ENCODE results near the gene DIP2C. TPM values are rescaled to one million over a fixed set of nuclear protein-coding genes. Genes with fewer than 3 reads are reported as not detected.
A peak's percentile ranks its signal among the peaks of the same experiment; 100 is the strongest.

The DIP2C gene
- polyA plus RNA-seq, 4 donors, result 3.1 to 13.3 (median 4.7) TPM

GRCh38 chr10:619710-620109 is 69.8 kb downstream of the DIP2C start:
- no peaks in the 10 kb centered on the region for H3K27me3 ChIP-seq (ENCODE audit: control insufficient read depth in 3 of 3, insufficient read depth in 3 of 3, low read length in 3 of 3)
- H3K27ac ChIP-seq (ENCODE audit: low read depth in 1 of 3, low read length in 2 of 3), result no peak overlapping the region
- no peak overlapping the region for H3K4me3 ChIP-seq (ENCODE audit: low read depth in 1 of 3, low read length in 3 of 3)
- H3K9me3 ChIP-seq (ENCODE audit: control insufficient read depth in 2 of 2, insufficient read depth in 1 of 2, low read depth in 1 of 2, low read length in 1 of 2), result no peaks in the 10 kb centered on the region
- H3K36me3 ChIP-seq (ENCODE audit: control insufficient read depth in 3 of 3, insufficient read depth in 2 of 3, low read depth in 1 of 3, low read length in 3 of 3), result peaks cover 0 to 13% (median 0%) of the 10 kb centered on the region in 3 donors
- FAIRE-seq (no peak), DNase-seq (no peak)
- peaks cover 0 to 4% (median 0%) of the 10 kb centered on the region in 3 donors for H3K4me1 ChIP-seq (ENCODE audit: control insufficient read depth in 3 of 3, insufficient read depth in 2 of 3, low read depth in 1 of 3, low read length in 2 of 3)
- WGBS, 3 donors, result 87 to 93% (median 88%) methylated on average over 11 to 12 of the region's 12 CpGs

- no peaks in the 10 kb centered on the region for H3K9me3 ChIP-seq (ENCODE audit: control insufficient read depth in 2 of 2, insufficient read depth in 1 of 2, low read depth in 1 of 2, low read length in 1 of 2)
- H3K27ac ChIP-seq (ENCODE audit: low read depth in 1 of 3, low read length in 2 of 3), result no peak overlapping the region
- H3K27me3 ChIP-seq (ENCODE audit: control insufficient read depth in 3 of 3, insufficient read depth in 3 of 3, low read length in 3 of 3), result no peaks in the 10 kb centered on the region
- FAIRE-seq (no peak), DNase-seq (no peak)
- H3K36me3 ChIP-seq (ENCODE audit: control insufficient read depth in 3 of 3, insufficient read depth in 2 of 3, low read depth in 1 of 3, low read length in 3 of 3), result peaks cover 0 to 15% (median 0%) of the 10 kb centered on the region in 3 donors
- H3K4me3 ChIP-seq (ENCODE audit: low read depth in 1 of 3, low read length in 3 of 3), result no peak overlapping the region
- 75 to 87% (median 77%) methylated on average over 22 of the region's 22 CpGs for WGBS, 3 donors
- H3K4me1 ChIP-seq (ENCODE audit: control insufficient read depth in 3 of 3, insufficient read depth in 2 of 3, low read depth in 1 of 3, low read length in 2 of 3), result peaks cover 0 to 7% (median 0%) of the 10 kb centered on the region in 3 donors
Measured at GRCh38 chr10:618229-618989, 71.1 kb downstream of the DIP2C start.

- no peaks in the 10 kb centered on the region for H3K27me3 ChIP-seq (ENCODE audit: control insufficient read depth in 3 of 3, insufficient read depth in 3 of 3, low read length in 3 of 3)
- no peak overlapping the region for H3K4me3 ChIP-seq (ENCODE audit: low read depth in 1 of 3, low read length in 3 of 3)
- no peak overlapping the region for H3K27ac ChIP-seq (ENCODE audit: low read depth in 1 of 3, low read length in 2 of 3)
- WGBS, 3 donors, result 85 to 95% (median 93%) methylated on average over 10 of the region's 10 CpGs
- no peaks in the 10 kb centered on the region for H3K9me3 ChIP-seq (ENCODE audit: control insufficient read depth in 2 of 2, insufficient read depth in 1 of 2, low read depth in 1 of 2, low read length in 1 of 2)
- peaks cover 0 to 11% (median 0%) of the 10 kb centered on the region in 3 donors for H3K4me1 ChIP-seq (ENCODE audit: control insufficient read depth in 3 of 3, insufficient read depth in 2 of 3, low read depth in 1 of 3, low read length in 2 of 3)
- DNase-seq, result no peak
- no peak for FAIRE-seq
- peaks cover 0 to 12% (median 0%) of the 10 kb centered on the region in 3 donors for H3K36me3 ChIP-seq (ENCODE audit: control insufficient read depth in 3 of 3, insufficient read depth in 2 of 3, low read depth in 1 of 3, low read length in 3 of 3)
Measured at GRCh38 chr10:617471-617870, 72.0 kb downstream of the DIP2C start.

GRCh38 chr10:615583-616152 is 73.8 kb downstream of the DIP2C start:
- Histone ChIP-seq H3K27me3 (ENCODE audit: control insufficient read depth in 3 of 3, insufficient read depth in 3 of 3, low read length in 3 of 3) (no peaks in the 10 kb centered on the region), H3K27ac (ENCODE audit: low read depth in 1 of 3, low read length in 2 of 3) (no peak overlapping the region), H3K36me3 (ENCODE audit: control insufficient read depth in 3 of 3, insufficient read depth in 2 of 3, low read depth in 1 of 3, low read length in 3 of 3) (peaks cover 0 to 4% (median 0%) of the 10 kb centered on the region in 3 donors), H3K4me3 (ENCODE audit: low read depth in 1 of 3, low read length in 3 of 3) (no peak overlapping the region), H3K4me1 (ENCODE audit: control insufficient read depth in 3 of 3, insufficient read depth in 2 of 3, low read depth in 1 of 3, low read length in 2 of 3) (peaks cover 0 to 11% (median 0%) of the 10 kb centered on the region in 3 donors), H3K9me3 (ENCODE audit: control insufficient read depth in 2 of 2, insufficient read depth in 1 of 2, low read depth in 1 of 2, low read length in 1 of 2) (no peaks in the 10 kb centered on the region)
- WGBS, 3 donors, result 81 to 90% (median 87%) methylated on average over 13 of the region's 13 CpGs
- no peak for DNase-seq
- no peak for FAIRE-seq

GRCh38 chr10:614790-615582 is 74.5 kb downstream of the DIP2C start:
- Histone ChIP-seq H3K27me3 (ENCODE audit: control insufficient read depth in 3 of 3, insufficient read depth in 3 of 3, low read length in 3 of 3) (no peaks in the 10 kb centered on the region), H3K4me1 (ENCODE audit: control insufficient read depth in 3 of 3, insufficient read depth in 2 of 3, low read depth in 1 of 3, low read length in 2 of 3) (peaks cover 0 to 11% (median 0%) of the 10 kb centered on the region in 3 donors), H3K4me3 (ENCODE audit: low read depth in 1 of 3, low read length in 3 of 3) (no peak overlapping the region), H3K27ac (ENCODE audit: low read depth in 1 of 3, low read length in 2 of 3) (no peak overlapping the region), H3K36me3 (ENCODE audit: control insufficient read depth in 3 of 3, insufficient read depth in 2 of 3, low read depth in 1 of 3, low read length in 3 of 3) (peaks cover 0 to 4% (median 0%) of the 10 kb centered on the region in 3 donors), H3K9me3 (ENCODE audit: control insufficient read depth in 2 of 2, insufficient read depth in 1 of 2, low read depth in 1 of 2, low read length in 1 of 2) (no peaks in the 10 kb centered on the region)
- FAIRE-seq (no peak), DNase-seq (no peak)
- 79 to 91% (median 79%) methylated on average over 23 of the region's 23 CpGs for WGBS, 3 donors

- 81 to 87% (median 85%) methylated on average over 15 of the region's 15 CpGs for WGBS, 3 donors
- H3K4me3 ChIP-seq (ENCODE audit: low read depth in 1 of 3, low read length in 3 of 3), result no peak overlapping the region
- DNase-seq (no peak), FAIRE-seq (no peak)
- H3K27me3 ChIP-seq (ENCODE audit: control insufficient read depth in 3 of 3, insufficient read depth in 3 of 3, low read length in 3 of 3), result no peaks in the 10 kb centered on the region
- H3K4me1 ChIP-seq (ENCODE audit: control insufficient read depth in 3 of 3, insufficient read depth in 2 of 3, low read depth in 1 of 3, low read length in 2 of 3), result peaks cover 0 to 11% (median 0%) of the 10 kb centered on the region in 3 donors
- no peak overlapping the region for H3K27ac ChIP-seq (ENCODE audit: low read depth in 1 of 3, low read length in 2 of 3)
- no peaks in the 10 kb centered on the region for H3K9me3 ChIP-seq (ENCODE audit: control insufficient read depth in 2 of 2, insufficient read depth in 1 of 2, low read depth in 1 of 2, low read length in 1 of 2)
- H3K36me3 ChIP-seq (ENCODE audit: control insufficient read depth in 3 of 3, insufficient read depth in 2 of 3, low read depth in 1 of 3, low read length in 3 of 3), result peaks cover 0 to 4% (median 0%) of the 10 kb centered on the region in 3 donors
Measured at GRCh38 chr10:614139-614711, 75.2 kb downstream of the DIP2C start.

GRCh38 chr10:613271-614138 is 76.0 kb downstream of the DIP2C start:
- no peaks in the 10 kb centered on the region for H3K9me3 ChIP-seq (ENCODE audit: control insufficient read depth in 2 of 2, insufficient read depth in 1 of 2, low read depth in 1 of 2, low read length in 1 of 2)
- peak; percentile 37 to 63 for DNase-seq
- peaks cover 0 to 4% (median 0%) of the 10 kb centered on the region in 3 donors for H3K36me3 ChIP-seq (ENCODE audit: control insufficient read depth in 3 of 3, insufficient read depth in 2 of 3, low read depth in 1 of 3, low read length in 3 of 3)
- peaks cover 0 to 11% (median 0%) of the 10 kb centered on the region in 3 donors for H3K4me1 ChIP-seq (ENCODE audit: control insufficient read depth in 3 of 3, insufficient read depth in 2 of 3, low read depth in 1 of 3, low read length in 2 of 3)
- no peak overlapping the region for H3K4me3 ChIP-seq (ENCODE audit: low read depth in 1 of 3, low read length in 3 of 3)
- FAIRE-seq, result no peak
- WGBS, 3 donors, result 27 to 59% (median 36%) methylated on average over 19 of the region's 19 CpGs
- no peak overlapping the region for H3K27ac ChIP-seq (ENCODE audit: low read depth in 1 of 3, low read length in 2 of 3)
- H3K27me3 ChIP-seq (ENCODE audit: control insufficient read depth in 3 of 3, insufficient read depth in 3 of 3, low read length in 3 of 3), result no peaks in the 10 kb centered on the region

All from small intestine (tissue), 7 donors.